PFSK-1 (cell line): ENCODE results near the gene HERC3.

Experiments used
- FOXP2 ChIP-seq: optimal IDR thresholded peaks from 2 replicates; pipeline ENCODE3; 2011; ENCODE audit warnings: borderline replicate concordance, control low read depth, inconsistent platforms; ENCODE audit not compliant: insufficient read depth; ENCODE audit errors: extremely low read length, extremely low read depth
- POLR2AphosphoS5 ChIP-seq: IDR thresholded peaks from 2 replicates; pipeline ENCODE4 v1.6.1; 2012; ENCODE audit warnings: low read depth, mild to moderate bottlenecking, control low read depth, low read length, moderate library complexity
- REST ChIP-seq, 2 experiments: IDR thresholded peaks; 2 replicates each; pipeline versions ENCODE4 v1.6.1 to v1.8.0; 2011 to 2012; ENCODE audit warnings: low read depth in 2 of 2, low read length in 2 of 2, control low read depth in 1 of 2, inconsistent platforms in 1 of 2, mild to moderate bottlenecking in 1 of 2, moderate library complexity in 1 of 2; ENCODE audit not compliant: insufficient read depth in 1 of 2
- SIN3A ChIP-seq: IDR thresholded peaks from 2 replicates; pipeline ENCODE4 v1.6.1; 2012; ENCODE audit warnings: mild to moderate bottlenecking, low read length, moderate library complexity, borderline replicate concordance; ENCODE audit not compliant: insufficient read depth
- TAF1 ChIP-seq: IDR thresholded peaks from 2 replicates; pipeline ENCODE4 v1.6.1; 2012; ENCODE audit warnings: low read length, control low read depth, borderline replicate concordance; ENCODE audit not compliant: insufficient read depth

The HERC3 gene

GRCh38 chr4:88618782-88619485 lies 26.7 kb downstream of the HERC3 start:
- TF ChIP-seq POLR2AphosphoS5 = no peak
- TF ChIP-seq TAF1 = no peak
- no peak for TF ChIP-seq FOXP2

DNA sequence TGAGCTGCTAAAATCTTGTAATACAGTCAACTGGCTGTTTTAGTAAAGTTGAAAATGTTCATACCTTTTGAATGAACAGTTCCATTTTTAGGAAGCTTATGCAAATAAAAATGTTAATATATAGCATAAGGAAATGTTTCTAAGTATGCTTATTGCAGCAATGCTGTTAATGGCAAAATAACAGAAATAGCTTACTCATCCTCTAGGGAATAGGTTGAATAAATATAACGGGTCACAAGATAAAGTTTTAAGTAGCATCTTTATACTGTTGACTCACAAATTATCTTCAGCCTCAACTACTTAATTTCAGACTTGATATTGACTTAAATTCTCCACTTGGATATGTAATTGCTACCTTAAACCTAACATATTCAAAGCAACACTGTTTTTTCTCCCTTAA lies 27.7 kb downstream of the HERC3 start:
- TF ChIP-seq POLR2AphosphoS5 (no peak), FOXP2 (no peak), SIN3A (no peak), TAF1 (no peak), REST (IDR thresholded peaks at IDR 0.05; ENCODE audit: insufficient read depth in 1 of 2, low read depth in 2 of 2, low read length in 2 of 2) (no peak)

- TF ChIP-seq TAF1 = no peak
- no peak for TF ChIP-seq SIN3A
- no peak for TF ChIP-seq FOXP2
- TF ChIP-seq REST (IDR thresholded peaks at IDR 0.05; ENCODE audit: insufficient read depth in 1 of 2, low read depth in 2 of 2, low read length in 2 of 2) = no peak
- TF ChIP-seq POLR2AphosphoS5 = no peak
Observed at GRCh38 chr4:88621763-88622327, 29.6 kb downstream of the HERC3 start.

GRCh38 chr4:88623097-88623496 lies 30.8 kb downstream of the HERC3 start:
- TF ChIP-seq SIN3A (no peak), POLR2AphosphoS5 (no peak), REST (IDR thresholded peaks at IDR 0.05; ENCODE audit: insufficient read depth in 1 of 2, low read depth in 2 of 2, low read length in 2 of 2) (no peak), FOXP2 (no peak), TAF1 (no peak)

DNA sequence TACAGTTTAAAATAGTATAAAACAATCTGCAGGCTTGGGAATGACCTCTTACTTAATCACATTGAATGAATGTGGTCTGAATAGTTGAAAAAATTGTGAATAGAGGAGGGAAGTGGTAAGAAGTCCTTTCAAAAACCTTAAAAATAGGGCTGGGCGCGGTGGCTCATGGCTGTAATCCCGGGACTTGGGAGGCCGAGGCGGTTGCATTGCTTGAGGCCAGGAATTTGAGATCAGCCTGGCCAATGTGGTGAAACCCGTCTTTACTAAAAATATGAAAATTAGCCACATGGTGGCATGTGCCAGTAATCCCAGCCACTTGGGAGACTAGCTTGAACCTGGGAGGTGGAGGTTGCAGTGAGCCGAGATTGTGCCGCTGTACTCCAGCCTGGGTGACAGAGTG lies 36.5 kb downstream of the HERC3 start:
- TF ChIP-seq SIN3A (no peak), POLR2AphosphoS5 (no peak), TAF1 (no peak), REST (IDR thresholded peaks at IDR 0.05; ENCODE audit: insufficient read depth in 1 of 2, low read depth in 2 of 2, low read length in 2 of 2) (no peak), FOXP2 (no peak)
